Kidney (tissue), 14 donors: ENCODE measurements around the gene COG7. TPM values are rescaled to one million over a fixed set of nuclear protein-coding genes. Genes with fewer than 3 reads are reported as not detected.
A peak's percentile ranks its signal among the peaks of the same experiment; 100 is the strongest.

Experiments
- DNase-seq, 5 donors: peaks; one replicate each; pipeline ENCODE4 v3.0.0-alpha.2; 2013 to 2020
- FAIRE-seq: peaks from 2 replicates; lab custom pipeline; 2012; peaks lifted over from hg19 to GRCh38; lab: Jason Lieb, UNC
- H3K27ac ChIP-seq, 2 donors: one replicate each; pipeline ENCODE4 v1.7.0; 2013; ENCODE audit warnings: low read depth in 2 of 2, low read length in 2 of 2, inconsistent platforms in 1 of 2
- H3K27me3 ChIP-seq: one replicate; pipeline ENCODE4 v1.7.1; 2013; ENCODE audit warnings: low read length, inconsistent platforms; ENCODE audit not compliant: control insufficient read depth, insufficient read depth
- H3K36me3 ChIP-seq, 3 donors: one replicate each; pipeline versions ENCODE4 v1.7.0 to v1.7.1; 2013; ENCODE audit warnings: low read length in 3 of 3, control low read depth in 1 of 3, inconsistent platforms in 1 of 3; ENCODE audit not compliant: insufficient read depth in 3 of 3, control insufficient read depth in 2 of 3
- H3K4me1 ChIP-seq, 3 donors: one replicate each; pipeline versions ENCODE4 v1.7.0 to v1.7.1; 2013; ENCODE audit warnings: low read length in 3 of 3, inconsistent platforms in 1 of 3, low read depth in 1 of 3; ENCODE audit not compliant: control insufficient read depth in 2 of 3, insufficient read depth in 2 of 3
- H3K4me3 ChIP-seq, 3 donors: one replicate each; pipeline versions ENCODE4 v1.7.0 to v1.8.1; 2013; ENCODE audit warnings: low read length in 3 of 3, control low read depth in 1 of 3, inconsistent platforms in 1 of 3
- H3K9ac ChIP-seq, 3 donors: one replicate each; pipeline versions ENCODE4 v1.7.0 to v1.7.1; 2013; ENCODE audit warnings: low read length in 3 of 3, control low read depth in 1 of 3, inconsistent platforms in 1 of 3
- H3K9me3 ChIP-seq, 3 donors: one replicate each; pipeline versions ENCODE4 v1.7.0 to v1.7.1; 2013; ENCODE audit warnings: low read length in 3 of 3, control low read depth in 1 of 3, inconsistent platforms in 1 of 3; ENCODE audit not compliant: control insufficient read depth in 2 of 3, insufficient read depth in 1 of 3
- intact Hi-C: fragments of 100-400 bp; cut with DNase I; formaldehyde crosslinking; loops from one replicate; pipeline ENCODE4 v1.11.1; 2022
- polyA plus RNA-seq: library from polyadenylated mRNA; stranded (reverse); fragments of 350-450 nt; fragmentation: Illumina TruSeq; extraction: RNeasy Lipid Tissue Mini Kit (QIAGEN cat#74804); gene quantifications from one replicate; pipeline ENCODE4 v1.2.3, GENCODE V29; 2014; ENCODE audit warnings: low read depth, low replicate concordance; ENCODE audit not compliant: insufficient read depth
- total RNA-seq: library from RNA; stranded (reverse); fragmentation: NEBNext Ultra II Directional; extraction: Animal tissue kit (Norgen Biotek cat#: 25700); gene quantifications from one replicate; pipeline ENCODE4 v1.2.1, GENCODE V29; 2021
- TF ChIP-seq, protein P1 (sequence below): IDR thresholded peaks from 3 replicates; pipeline ENCODE4 v1.5.1; 2012; ENCODE audit warnings: mild to moderate bottlenecking, moderate library complexity, borderline replicate concordance; ENCODE audit not compliant: insufficient read depth; ENCODE audit errors: extremely low read depth
- donor health status: control.
- donor health status: control.
- donor health status: control.
- donor health status: control.
- donor health status: control.
- donor health status: DM: yes; HTN: yes; CAD: no.
- donor health status: Normal renal cell carcinoma (clear cell type).

Gene COG7
- total and polyA plus RNA-seq, 2 donors from 2014 or later: 25.2 to 27.0 TPM

- Histone ChIP-seq H3K4me1 (no peaks in the 10 kb centered on the region), H3K27me3 (no peaks in the 10 kb centered on the region), H3K4me3 (no peak overlapping the region), H3K9me3 (no peaks in the 10 kb centered on the region), H3K9ac (no peak overlapping the region), H3K36me3 (peaks cover 7 to 41% (median 8%) of the 10 kb centered on the region in 3 donors), H3K27ac (no peak overlapping the region)
- intact Hi-C loops: no loop called here
- TF ChIP-seq, protein P1, sequence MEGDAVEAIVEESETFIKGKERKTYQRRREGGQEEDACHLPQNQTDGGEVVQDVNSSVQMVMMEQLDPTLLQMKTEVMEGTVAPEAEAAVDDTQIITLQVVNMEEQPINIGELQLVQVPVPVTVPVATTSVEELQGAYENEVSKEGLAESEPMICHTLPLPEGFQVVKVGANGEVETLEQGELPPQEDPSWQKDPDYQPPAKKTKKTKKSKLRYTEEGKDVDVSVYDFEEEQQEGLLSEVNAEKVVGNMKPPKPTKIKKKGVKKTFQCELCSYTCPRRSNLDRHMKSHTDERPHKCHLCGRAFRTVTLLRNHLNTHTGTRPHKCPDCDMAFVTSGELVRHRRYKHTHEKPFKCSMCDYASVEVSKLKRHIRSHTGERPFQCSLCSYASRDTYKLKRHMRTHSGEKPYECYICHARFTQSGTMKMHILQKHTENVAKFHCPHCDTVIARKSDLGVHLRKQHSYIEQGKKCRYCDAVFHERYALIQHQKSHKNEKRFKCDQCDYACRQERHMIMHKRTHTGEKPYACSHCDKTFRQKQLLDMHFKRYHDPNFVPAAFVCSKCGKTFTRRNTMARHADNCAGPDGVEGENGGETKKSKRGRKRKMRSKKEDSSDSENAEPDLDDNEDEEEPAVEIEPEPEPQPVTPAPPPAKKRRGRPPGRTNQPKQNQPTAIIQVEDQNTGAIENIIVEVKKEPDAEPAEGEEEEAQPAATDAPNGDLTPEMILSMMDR: no peak
- peak in 1 of 5 donors; percentile 7 for DNase-seq
- FAIRE-seq: no peak
Measured at GRCh38 chr16:23397464-23397863, 55.5 kb downstream of the COG7 start.

GRCh38 chr16:23395732-23396131, 57.3 kb downstream of the COG7 start:
- Histone ChIP-seq H3K27me3 (no peaks in the 10 kb centered on the region), H3K27ac (no peak overlapping the region), H3K36me3 (peaks cover 9 to 56% (median 22%) of the 10 kb centered on the region in 3 donors), H3K9ac (no peak overlapping the region), H3K4me3 (no peak overlapping the region), H3K4me1 (no peaks in the 10 kb centered on the region), H3K9me3 (no peaks in the 10 kb centered on the region)
- intact Hi-C loops: no loop called here
- DNase-seq (peak in 1 of 5 donors; percentile 24), FAIRE-seq (no peak)
- TF ChIP-seq, protein P1: no peak

GRCh38 chr16:23394141-23394831, 58.7 kb downstream of the COG7 start:
- Histone ChIP-seq H3K4me3 (no peak overlapping the region), H3K27ac (no peak overlapping the region)
- intact Hi-C loops: no loop called here

More at GRCh38 chr16:23394141-23394831, 58.7 kb downstream of the COG7 start:
- no peaks in the 10 kb centered on the region for H3K4me1 ChIP-seq
- peaks cover 9 to 56% (median 18%) of the 10 kb centered on the region in 3 donors for H3K36me3 ChIP-seq
- no peak for FAIRE-seq
- TF ChIP-seq, protein P1: no peak
- no peaks in the 10 kb centered on the region for H3K27me3 ChIP-seq
- no peak overlapping the region for H3K9ac ChIP-seq
- no peaks in the 10 kb centered on the region for H3K9me3 ChIP-seq
- DNase-seq: no peak
